GM12878 (cell line): Measurements from ENCODE around the gene CDH4. TPM values are rescaled to one million over a fixed set of nuclear protein-coding genes. Genes with fewer than 3 reads are reported as not detected.

Experiments
- ATAC-seq: fragments of 200-7000 bp; cut with Tn5 transposase; 3 replicates; pipeline ENCODE4 v1.9.1; 2020; ENCODE audit warnings: mild to moderate bottlenecking, moderate library complexity
- BruUV-seq: library from RNA; stranded (reverse); fragments of 400-500 nt; replicated peaks from 2 replicates; lab custom pipeline; 2021; lab: Mats Ljungman, UMichigan
- CTCF ChIA-PET: fragments of 300-600 bp; sonication (Branson Sonifier 250); formaldehyde crosslinking; extraction: SDS; loops from one replicate; lab custom pipeline; 2021; ENCODE audit warnings: inconsistent platforms; lab: Yijun Ruan, JAX
- POLR2A ChIA-PET: fragments of 350-600 bp; formaldehyde crosslinking; extraction: SDS; loops from one replicate; lab custom pipeline; 2021; ENCODE audit warnings: inconsistent platforms; lab: Charles Lee
- RAD21 ChIA-PET: fragments of 300-600 bp; sonication (Branson Sonifier 250); formaldehyde crosslinking; loops from one replicate; lab custom pipeline; 2023; ENCODE audit warnings: antibody characterized with exemption; ENCODE audit not compliant: unreplicated experiment; lab: Charles Lee
- SMC1A ChIA-PET: fragments of 300-600 bp; sonication (Branson Sonifier 250); formaldehyde crosslinking; loops from one replicate; lab custom pipeline; 2023; ENCODE audit not compliant: unreplicated experiment, uncharacterized antibody; lab: Charles Lee
- DNase-seq: peaks from one replicate; pipeline ENCODE4 v3.0.0-alpha.2; 2011; ENCODE audit warnings: low read depth, low spot score
- FAIRE-seq: peaks from 3 replicates; lab custom pipeline; 2011; peaks lifted over from hg19 to GRCh38; lab: Jason Lieb, UNC
- H2AFZ ChIP-seq: 2 replicates; pipeline ENCODE4 v1.6.0; 2011; ENCODE audit warnings: low read depth, low read length, control low read depth; ENCODE audit not compliant: control insufficient read depth
- H3K27ac ChIP-seq: 2 replicates; pipeline ENCODE4 v1.5.1; 2011; ENCODE audit warnings: control low read depth; ENCODE audit not compliant: control insufficient read depth, insufficient read depth
- H3K27me3 ChIP-seq, 2 experiments: replicated peaks in 1 of 2; 2 replicates each; pipeline versions ENCODE4 v1.6.0 to v1.6.1; 2011; ENCODE audit warnings: low read length in 1 of 2; ENCODE audit not compliant: control insufficient read depth in 2 of 2, insufficient read depth in 2 of 2
- H3K36me3 ChIP-seq, 2 experiments: 2 replicates each; pipeline ENCODE4 v1.5.1; 2011; ENCODE audit warnings: low read length in 1 of 2; ENCODE audit not compliant: control insufficient read depth in 2 of 2, insufficient read depth in 2 of 2
- H3K4me1 ChIP-seq: 2 replicates; pipeline ENCODE4 v1.6.1; 2011; ENCODE audit warnings: mild to moderate bottlenecking, low read length, moderate library complexity, mixed read lengths; ENCODE audit not compliant: control insufficient read depth, insufficient read depth
- H3K4me2 ChIP-seq: 2 replicates; pipeline ENCODE4 v1.6.0; 2011; ENCODE audit warnings: control low read depth; ENCODE audit not compliant: control insufficient read depth, insufficient read depth
- H3K4me3 ChIP-seq: fragments of 200-600 bp; sonication (generic); 2 replicates; pipeline ENCODE4 v1.5.1; 2016
- H3K79me2 ChIP-seq: 2 replicates; pipeline ENCODE4 v1.6.0; 2011; ENCODE audit warnings: low read length; ENCODE audit not compliant: control insufficient read depth, insufficient read depth
- H3K9ac ChIP-seq: 2 replicates; pipeline ENCODE4 v1.8.0; 2011; ENCODE audit warnings: low read length, control low read depth, mixed read lengths; ENCODE audit not compliant: control insufficient read depth, insufficient read depth
- H3K9me3 ChIP-seq: replicated peaks from 3 replicates; pipeline ENCODE4 v1.5.1; 2011; ENCODE audit warnings: mild to moderate bottlenecking, low read length; ENCODE audit not compliant: control insufficient read depth, insufficient read depth
- H4K20me1 ChIP-seq: 2 replicates; pipeline ENCODE4 v1.6.0; 2011; ENCODE audit not compliant: control insufficient read depth, insufficient read depth
- BCL11A ChIP-seq: IDR thresholded peaks from 2 replicates; pipeline ENCODE4 v1.6.1; 2011; ENCODE audit warnings: low read depth, low read length
- ETV6 ChIP-seq, 2 experiments: fragments of 450-650 bp in 1 of 2; IDR thresholded peaks in 1 of 2; conservative IDR thresholded peaks in 1 of 2; 2 replicates each; pipeline ENCODE4 v1.6.1; 2014; ENCODE audit warnings: antibody characterized with exemption in 1 of 2, borderline replicate concordance in 1 of 2, low read depth in 1 of 2, mild to moderate bottlenecking in 1 of 2, moderate library complexity in 1 of 2
- FOXK2 ChIP-seq: fragments of 450-650 bp; IDR thresholded peaks from 2 replicates; pipeline ENCODE4 v1.6.1; 2017; ENCODE audit warnings: mild to moderate bottlenecking, moderate library complexity
- GATAD2B ChIP-seq: fragments of 450-650 bp; conservative IDR thresholded peaks from 2 replicates; pipeline ENCODE4 v1.6.1; 2017; ENCODE audit warnings: low read depth, mild to moderate bottlenecking, moderate library complexity
- HCFC1 ChIP-seq: fragments of 150-350 bp; IDR thresholded peaks from 2 replicates; pipeline ENCODE4 v1.6.1; 2014; ENCODE audit warnings: low read length
- IKZF1 ChIP-seq: fragments of 450-650 bp; conservative IDR thresholded peaks from 2 replicates; pipeline ENCODE4 v1.6.1; 2017; ENCODE audit warnings: antibody characterized with exemption, mild to moderate bottlenecking
- NR2C2 ChIP-seq: IDR thresholded peaks from 2 replicates; pipeline ENCODE4 v1.6.1; 2011; ENCODE audit warnings: borderline replicate concordance, low read depth; ENCODE audit not compliant: control insufficient read depth, insufficient read length
- POLR2A ChIP-seq: IDR thresholded peaks from 2 replicates; pipeline ENCODE4 v1.6.1; 2011; ENCODE audit warnings: low read depth, mild to moderate bottlenecking, low read length
- STAT3 ChIP-seq: IDR thresholded peaks from 2 replicates; pipeline ENCODE4 v1.6.1; 2011; ENCODE audit warnings: low read depth, low read length, improper control_type of control experiment
- TCF7 ChIP-seq: IDR thresholded peaks from 2 replicates; pipeline ENCODE4 v1.6.1; 2014; ENCODE audit warnings: antibody characterized with exemption, borderline replicate concordance
- YY1 ChIP-seq: IDR thresholded peaks from 2 replicates; pipeline ENCODE4 v1.6.1; 2011; ENCODE audit warnings: low read depth, mild to moderate bottlenecking, low read length
- WGBS: methylation state at CpG from one replicate; pipeline ENCODE4 v1.1.6; 2016; ENCODE audit warnings: low lambda C conversion rate; ENCODE audit not compliant: insufficient replicate concordance, insufficient coverage; ENCODE audit errors: missing lambda C conversion rate; 5-methylcytosine and 5-hydroxymethylcytosine counted together
- in situ Hi-C: fragments of 300-500 bp; cut with MboI; formaldehyde crosslinking; loops from 9 replicates; pipeline ENCODE4 v1.14.3; 2018; ENCODE audit warnings: mixed read lengths
- intact Hi-C: fragments of 100-400 bp; cut with micrococcal nuclease; formaldehyde crosslinking; loops from one replicate; pipeline ENCODE4 v1.14.2; 2022; ENCODE audit not compliant: unreplicated experiment
- polyA plus RNA-seq, 11 experiments: library from polyadenylated mRNA; depleted of rRNA in 4 of 11; unstranded in 6 of 11; stranded (reverse) in 5 of 11; fragments of >200 nt; fragmentation: Nextera tagmentation in 4 of 11; fragmentation: Illumina TruSeq in 1 of 11; extraction: Ambion mirVana in 4 of 11; extraction: Trizol in 1 of 11; gene quantifications; 1 replicate in 1 of 11; 2 replicates in 10 of 11; pipeline versions ENCODE4 v1.2.1 to v1.2.3, GENCODE V29; 2011 to 2016; ENCODE audit warnings: inconsistent platforms in 2 of 11, missing spikeins in 2 of 11, low read depth in 1 of 11
- total RNA-seq, 4 experiments: library from RNA; depleted of rRNA in 3 of 4; stranded (reverse); fragments of >200 nt in 3 of 4; fragmentation: Illumina TruSeq in 1 of 4; extraction: Trizol in 1 of 4; gene quantifications; 2 replicates each; pipeline versions ENCODE4 v1.2.1 to v1.2.3, GENCODE V29; 2013 to 2021
- TF ChIP-seq, protein P1 (sequence below): fragments of 150-350 bp; IDR thresholded peaks from 2 replicates; pipeline ENCODE4 v1.6.1; 2014; ENCODE audit warnings: mild to moderate bottlenecking, low read depth, low read length

CDH4 gene
- total and polyA plus RNA-seq, 10 of the 15 experiments (the other 5 are each of a cell fraction or from before 2014, with no cell fraction given), result not detected

DNA sequence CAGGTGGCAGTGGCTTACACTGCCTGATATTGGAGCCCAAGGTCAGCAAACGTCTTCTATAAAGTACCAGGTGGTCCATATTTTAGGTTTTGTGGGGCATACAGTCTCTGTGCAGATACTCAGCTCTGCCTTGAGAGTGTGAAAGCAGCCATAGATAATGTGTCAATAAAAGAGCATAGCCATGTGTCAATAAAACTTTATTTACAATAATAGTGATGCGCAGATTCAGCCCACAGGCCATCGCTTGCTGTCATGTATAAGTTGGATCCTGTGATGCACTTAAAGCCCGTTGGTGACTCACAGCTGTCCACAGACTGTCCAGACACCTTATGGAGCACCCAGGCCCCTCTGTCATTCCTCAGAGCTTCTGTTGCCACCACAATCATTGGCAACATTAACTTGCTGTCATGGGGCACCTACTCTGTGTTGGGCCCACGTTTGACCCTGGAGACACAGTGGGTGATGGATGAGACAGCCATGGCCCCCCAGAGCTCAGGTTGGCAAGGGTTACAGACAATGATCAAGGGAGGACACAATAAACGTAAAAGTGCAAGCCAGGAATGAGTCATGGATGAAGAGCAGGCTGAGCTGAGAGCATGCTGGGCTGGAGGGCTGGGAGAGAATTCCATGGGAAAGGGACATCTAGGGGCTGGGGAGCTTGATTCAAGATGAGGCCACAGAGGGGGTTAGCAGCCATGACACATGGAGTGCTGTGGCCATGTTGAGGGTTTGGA, 640.0 kb downstream of the CDH4 start:
- ChIA-PET RAD21 (no interaction called here), SMC1A (interaction anchor here (0.7 kb wide), 1 partner anchor 1682 kb away, joined by 3 read pairs; no protein-coding TSS in a partner anchor), CTCF (interaction anchor here (1.1 to 1.2 kb wide), 2 partner anchors 17 to 1835 kb away, joined by 3 read pairs; no protein-coding TSS in a partner anchor), POLR2A (no interaction called here)
- FAIRE-seq, result no peak
- Histone ChIP-seq H3K9me3 (no peaks in the 10 kb centered on the region; the same call in 2 of the 3 replicates), H3K27me3 (no peaks in the 10 kb centered on the region), H3K4me1 (no peaks in the 10 kb centered on the region), H2AFZ (no peak overlapping the region), H3K9ac (no peak overlapping the region), H3K27ac (no peak overlapping the region), H3K36me3 (no peaks in the 10 kb centered on the region), H4K20me1 (no peaks in the 10 kb centered on the region), H3K4me2 (no peak overlapping the region), H3K4me3 (no peak overlapping the region), H3K79me2 (no peaks in the 10 kb centered on the region)
- intact Hi-C loops, result loop anchor here (5.0 kb wide), 1 partner anchor 1680 kb away; no protein-coding TSS in a partner anchor
- DNase-seq, result no peak
- in situ Hi-C loops, result no loop called here
- TF ChIP-seq TCF7 (no peak), FOXK2 (no peak), GATAD2B (no peak), NR2C2 (no peak), YY1 (no peak), HCFC1 (no peak), STAT3 (no peak), POLR2A (no peak), ETV6 (conservative IDR thresholded peaks at IDR 0.05 in 1 of 2, IDR thresholded peaks at IDR 0.05 in 1 of 2; ENCODE audit: borderline replicate concordance in 1 of 2, low read depth in 1 of 2) (no peak), BCL11A (no peak), IKZF1 (no peak)
- TF ChIP-seq, protein P1, sequence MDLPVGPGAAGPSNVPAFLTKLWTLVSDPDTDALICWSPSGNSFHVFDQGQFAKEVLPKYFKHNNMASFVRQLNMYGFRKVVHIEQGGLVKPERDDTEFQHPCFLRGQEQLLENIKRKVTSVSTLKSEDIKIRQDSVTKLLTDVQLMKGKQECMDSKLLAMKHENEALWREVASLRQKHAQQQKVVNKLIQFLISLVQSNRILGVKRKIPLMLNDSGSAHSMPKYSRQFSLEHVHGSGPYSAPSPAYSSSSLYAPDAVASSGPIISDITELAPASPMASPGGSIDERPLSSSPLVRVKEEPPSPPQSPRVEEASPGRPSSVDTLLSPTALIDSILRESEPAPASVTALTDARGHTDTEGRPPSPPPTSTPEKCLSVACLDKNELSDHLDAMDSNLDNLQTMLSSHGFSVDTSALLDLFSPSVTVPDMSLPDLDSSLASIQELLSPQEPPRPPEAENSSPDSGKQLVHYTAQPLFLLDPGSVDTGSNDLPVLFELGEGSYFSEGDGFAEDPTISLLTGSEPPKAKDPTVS, result no peak
- BruUV-seq, result no TSS peak
- no peak for ATAC-seq
- 31% methylated on average over 6 of the region's 6 CpGs for WGBS
